Measurements from ENCODE around the gene ALPK1. TPM values are rescaled to one million over a fixed set of nuclear protein-coding genes. Genes with fewer than 3 reads are reported as not detected.
A peak's percentile ranks its signal among the peaks of the same experiment; 100 is the strongest.

Gene ALPK1
- total RNA-seq, 4 donors from 2014 or later, result 1.8 to 12.6 (median 3.3) TPM

- no peak for ATAC-seq
- no peak for DNase-seq
- H3K36me3 ChIP-seq, result no peaks in the 10 kb centered on the region
- no peaks in the 10 kb centered on the region for H3K27me3 ChIP-seq
- no peaks in the 10 kb centered on the region for H3K9me3 ChIP-seq
- intact Hi-C loops (cut with DNase I; ENCODE audit: low total_unique reads), result loop anchor here (5.0 kb wide), 2 partner anchors 41 to 226 kb away; no protein-coding TSS in a partner anchor
- H3K4me1 ChIP-seq, result no peaks in the 10 kb centered on the region
- TF ChIP-seq POLR2A (IDR thresholded peaks at IDR 0.05), result no peak
- no peak overlapping the region for H3K27ac ChIP-seq
- no peak overlapping the region for H3K4me3 ChIP-seq
- in situ Hi-C loops (cut with MboI; ENCODE audit: low sequenced_read_pairs in 4 of 4), result loop anchor here in 3 of 4 donors (10.0 kb wide), 2 partner anchors 202 to 282 kb away; no protein-coding TSS in a partner anchor
Measured at GRCh38 chr4:112322866-112323265, 25.7 kb downstream of the ALPK1 start.

- H3K27ac ChIP-seq, result no peak overlapping the region
- TF ChIP-seq, protein P1, sequence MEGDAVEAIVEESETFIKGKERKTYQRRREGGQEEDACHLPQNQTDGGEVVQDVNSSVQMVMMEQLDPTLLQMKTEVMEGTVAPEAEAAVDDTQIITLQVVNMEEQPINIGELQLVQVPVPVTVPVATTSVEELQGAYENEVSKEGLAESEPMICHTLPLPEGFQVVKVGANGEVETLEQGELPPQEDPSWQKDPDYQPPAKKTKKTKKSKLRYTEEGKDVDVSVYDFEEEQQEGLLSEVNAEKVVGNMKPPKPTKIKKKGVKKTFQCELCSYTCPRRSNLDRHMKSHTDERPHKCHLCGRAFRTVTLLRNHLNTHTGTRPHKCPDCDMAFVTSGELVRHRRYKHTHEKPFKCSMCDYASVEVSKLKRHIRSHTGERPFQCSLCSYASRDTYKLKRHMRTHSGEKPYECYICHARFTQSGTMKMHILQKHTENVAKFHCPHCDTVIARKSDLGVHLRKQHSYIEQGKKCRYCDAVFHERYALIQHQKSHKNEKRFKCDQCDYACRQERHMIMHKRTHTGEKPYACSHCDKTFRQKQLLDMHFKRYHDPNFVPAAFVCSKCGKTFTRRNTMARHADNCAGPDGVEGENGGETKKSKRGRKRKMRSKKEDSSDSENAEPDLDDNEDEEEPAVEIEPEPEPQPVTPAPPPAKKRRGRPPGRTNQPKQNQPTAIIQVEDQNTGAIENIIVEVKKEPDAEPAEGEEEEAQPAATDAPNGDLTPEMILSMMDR (IDR thresholded peaks at IDR 0.05 in 4 of 5, conservative IDR thresholded peaks at IDR 0.05 in 1 of 5), result no peak
- no peak for TF ChIP-seq POLR2A (IDR thresholded peaks at IDR 0.05)
- DNase-seq (no peak), ATAC-seq (no peak)
- no peaks in the 10 kb centered on the region for H3K9me3 ChIP-seq
- no peak overlapping the region for H3K4me3 ChIP-seq
- intact Hi-C loops (cut with DNase I; ENCODE audit: low total_unique reads), result loop anchor here (5.0 kb wide), 1 partner anchor 277 kb away; no protein-coding TSS in a partner anchor
- no peaks in the 10 kb centered on the region for H3K27me3 ChIP-seq
- no peaks in the 10 kb centered on the region for H3K4me1 ChIP-seq
- in situ Hi-C loops (cut with MboI; ENCODE audit: low sequenced_read_pairs in 4 of 4), result loop anchor here in 3 of 4 donors (10.0 to 25.0 kb wide), 4 partner anchors 199 to 437 kb away; no protein-coding TSS in a partner anchor
- H3K36me3 ChIP-seq, result no peaks in the 10 kb centered on the region
Measured at GRCh38 chr4:112325530-112325929, 28.4 kb downstream of the ALPK1 start.

DNA sequence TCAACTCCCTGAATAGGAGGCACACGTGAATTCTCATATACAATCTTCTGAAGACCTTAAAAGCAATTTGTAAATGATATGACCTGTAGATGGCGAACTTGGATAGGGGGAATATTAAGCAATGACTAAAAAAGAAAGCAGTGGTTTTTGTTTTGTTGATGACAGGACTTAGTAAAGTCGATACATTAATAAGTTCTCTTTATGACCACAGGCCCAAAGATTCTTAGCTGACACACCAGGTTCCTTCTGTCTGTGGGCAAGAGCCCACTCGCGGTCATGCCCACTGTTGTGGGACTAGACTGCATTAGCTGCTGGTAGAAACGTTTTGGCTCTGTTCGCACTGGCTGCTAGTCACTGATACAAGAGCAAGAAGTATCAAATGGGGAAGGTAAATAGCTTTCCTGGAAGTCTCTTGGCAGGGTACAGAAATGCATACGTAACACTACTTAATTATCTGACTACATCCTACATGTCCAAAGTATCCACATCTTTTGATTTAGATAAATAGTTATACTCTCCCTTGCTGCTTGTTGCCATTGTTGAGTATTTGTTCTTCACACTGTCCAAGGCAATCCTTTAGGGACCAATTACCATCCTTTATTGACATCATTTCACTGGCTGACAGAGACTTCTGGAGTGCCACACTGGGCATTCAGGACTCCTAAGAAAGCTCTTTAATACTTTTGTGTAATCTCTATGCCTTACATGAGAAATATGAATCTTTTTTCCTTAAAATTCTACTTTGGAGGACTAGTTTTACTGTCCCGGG is 31.0 kb downstream of the ALPK1 start:
- Histone ChIP-seq H3K27me3 (no peaks in the 10 kb centered on the region), H3K9me3 (no peaks in the 10 kb centered on the region), H3K4me1 (no peaks in the 10 kb centered on the region), H3K36me3 (no peaks in the 10 kb centered on the region), H3K4me3 (no peak overlapping the region), H3K27ac (no peak overlapping the region)
- DNase-seq (no peak), ATAC-seq (peak in 1 of 2 donors; percentile 58)
- intact Hi-C loops (cut with DNase I; ENCODE audit: low total_unique reads), result loop anchor here (1.0 to 5.0 kb wide), 2 partner anchors 196 to 274 kb away; no protein-coding TSS in a partner anchor
- in situ Hi-C loops (cut with MboI; ENCODE audit: low sequenced_read_pairs in 4 of 4), result loop anchor here in 3 of 4 donors (10.0 to 25.0 kb wide), 4 partner anchors 197 to 434 kb away; no protein-coding TSS in a partner anchor
- TF ChIP-seq POLR2A (IDR thresholded peaks at IDR 0.05), result no peak
- TF ChIP-seq, protein P1 (IDR thresholded peaks at IDR 0.05 in 4 of 5, conservative IDR thresholded peaks at IDR 0.05 in 1 of 5), result peak in 4 of 5 experiments; percentile 19 to 53 (median 38)

- H3K9me3 ChIP-seq, result no peaks in the 10 kb centered on the region
- H3K4me3 ChIP-seq, result no peak overlapping the region
- in situ Hi-C loops (cut with MboI; ENCODE audit: low sequenced_read_pairs in 4 of 4), result loop anchor here in 3 of 4 donors (10.0 to 25.0 kb wide), 4 partner anchors 196 to 434 kb away; no protein-coding TSS in a partner anchor
- H3K27me3 ChIP-seq, result no peaks in the 10 kb centered on the region
- H3K27ac ChIP-seq, result no peak overlapping the region
- DNase-seq (no peak), ATAC-seq (no peak)
- no peaks in the 10 kb centered on the region for H3K36me3 ChIP-seq
- no peaks in the 10 kb centered on the region for H3K4me1 ChIP-seq
- TF ChIP-seq, protein P1 (IDR thresholded peaks at IDR 0.05 in 4 of 5, conservative IDR thresholded peaks at IDR 0.05 in 1 of 5), result no peak
- TF ChIP-seq POLR2A (IDR thresholded peaks at IDR 0.05), result no peak
- intact Hi-C loops (cut with DNase I; ENCODE audit: low total_unique reads), result loop anchor here (1.0 to 5.0 kb wide), 2 partner anchors 196 to 274 kb away; no protein-coding TSS in a partner anchor
Measured at GRCh38 chr4:112328734-112329130, 31.6 kb downstream of the ALPK1 start.

Data from gastrocnemius medialis (tissue), 4 donors.